ENCODE data around the gene ERLIN1. TPM values are rescaled to one million over a fixed set of nuclear protein-coding genes. Genes with fewer than 3 reads are reported as not detected.
"Not testable (repeated sequence)": the region's sequence is repeated elsewhere in the genome, so short reads cannot be mapped to it uniquely, and the experiment has no call there.

ERLIN1 gene
- total RNA-seq, 4 donors from 2014 or later, result 5.9 to 20.5 (median 12.4) TPM

DNA sequence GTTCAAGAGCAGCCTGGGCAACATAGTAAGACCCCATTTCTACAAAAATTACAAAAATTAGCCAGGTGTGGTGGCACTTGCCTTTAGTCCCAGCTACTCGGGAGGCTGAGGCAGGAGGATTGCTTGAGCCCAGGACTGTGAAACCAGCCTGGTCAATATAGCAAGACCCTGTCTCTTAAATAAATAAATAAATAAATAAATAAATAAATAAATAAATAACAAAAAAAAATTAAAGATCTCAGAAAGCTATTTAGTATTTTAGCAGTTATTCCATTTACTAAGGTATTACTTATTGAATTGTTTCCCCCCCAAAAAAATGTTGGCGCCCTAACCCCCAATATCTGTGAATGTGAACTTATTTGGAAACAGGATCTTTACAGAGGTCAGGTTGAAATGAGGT lies 53.4 kb downstream of the ERLIN1 start:
- TF ChIP-seq, protein P1, sequence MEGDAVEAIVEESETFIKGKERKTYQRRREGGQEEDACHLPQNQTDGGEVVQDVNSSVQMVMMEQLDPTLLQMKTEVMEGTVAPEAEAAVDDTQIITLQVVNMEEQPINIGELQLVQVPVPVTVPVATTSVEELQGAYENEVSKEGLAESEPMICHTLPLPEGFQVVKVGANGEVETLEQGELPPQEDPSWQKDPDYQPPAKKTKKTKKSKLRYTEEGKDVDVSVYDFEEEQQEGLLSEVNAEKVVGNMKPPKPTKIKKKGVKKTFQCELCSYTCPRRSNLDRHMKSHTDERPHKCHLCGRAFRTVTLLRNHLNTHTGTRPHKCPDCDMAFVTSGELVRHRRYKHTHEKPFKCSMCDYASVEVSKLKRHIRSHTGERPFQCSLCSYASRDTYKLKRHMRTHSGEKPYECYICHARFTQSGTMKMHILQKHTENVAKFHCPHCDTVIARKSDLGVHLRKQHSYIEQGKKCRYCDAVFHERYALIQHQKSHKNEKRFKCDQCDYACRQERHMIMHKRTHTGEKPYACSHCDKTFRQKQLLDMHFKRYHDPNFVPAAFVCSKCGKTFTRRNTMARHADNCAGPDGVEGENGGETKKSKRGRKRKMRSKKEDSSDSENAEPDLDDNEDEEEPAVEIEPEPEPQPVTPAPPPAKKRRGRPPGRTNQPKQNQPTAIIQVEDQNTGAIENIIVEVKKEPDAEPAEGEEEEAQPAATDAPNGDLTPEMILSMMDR (IDR thresholded peaks at IDR 0.05), result no peak
- TF ChIP-seq POLR2A (IDR thresholded peaks at IDR 0.05) (no peak), POLR2AphosphoS5 (IDR thresholded peaks at IDR 0.05) (no peak), EP300 (IDR thresholded peaks at IDR 0.05) (no peak)
- Histone ChIP-seq H3K4me1 (no peaks in the 10 kb centered on the region), H3K4me3 (no peak overlapping the region), H3K9me3 (peaks cover 0 to 9% (median 0%) of the 10 kb centered on the region in 3 donors), H3K27ac (no peak overlapping the region), H3K36me3 (no peaks in the 10 kb centered on the region), H3K27me3 (no peaks in the 10 kb centered on the region)
- 91% methylated on average over 2 of the region's 2 CpGs; no CpG with 5 or more reads in 1 of the 2 donors for WGBS, 2 donors (ENCODE audit: low coverage in 1 of 2)
- no peak for ATAC-seq

DNA sequence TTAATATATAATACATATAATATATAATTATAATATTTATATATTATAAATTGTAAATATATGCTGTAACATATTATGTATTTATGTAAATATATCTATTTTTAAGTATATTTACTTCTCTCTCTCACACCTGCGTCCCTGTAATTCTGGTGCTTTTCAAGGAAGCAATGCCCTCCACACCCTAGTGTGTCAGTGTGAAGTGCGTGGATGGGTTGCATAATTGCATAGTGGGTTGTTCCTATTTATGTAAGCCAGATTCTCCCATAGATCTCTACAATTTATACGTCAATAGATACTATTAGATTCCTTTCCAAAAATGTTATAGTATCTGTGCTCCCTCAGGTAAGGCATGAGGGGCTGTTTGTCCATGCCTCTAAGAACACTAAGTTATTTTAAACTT lies 54.3 kb downstream of the ERLIN1 start:
- no peak overlapping the region for H3K4me3 ChIP-seq
- no peak for ATAC-seq
- no peak for TF ChIP-seq EP300 (IDR thresholded peaks at IDR 0.05)
- TF ChIP-seq, protein P1 (IDR thresholded peaks at IDR 0.05), result no peak
- H3K27me3 ChIP-seq, result no peaks in the 10 kb centered on the region
- H3K36me3 ChIP-seq, result no peaks in the 10 kb centered on the region
- H3K9me3 ChIP-seq, result peaks cover 0 to 9% (median 0%) of the 10 kb centered on the region in 3 donors
- no peak overlapping the region for H3K27ac ChIP-seq
- 78 to 84% methylated on average over 3 of the region's 3 CpGs for WGBS, 2 donors (ENCODE audit: low coverage in 1 of 2)
- H3K4me1 ChIP-seq, result no peaks in the 10 kb centered on the region

DNA sequence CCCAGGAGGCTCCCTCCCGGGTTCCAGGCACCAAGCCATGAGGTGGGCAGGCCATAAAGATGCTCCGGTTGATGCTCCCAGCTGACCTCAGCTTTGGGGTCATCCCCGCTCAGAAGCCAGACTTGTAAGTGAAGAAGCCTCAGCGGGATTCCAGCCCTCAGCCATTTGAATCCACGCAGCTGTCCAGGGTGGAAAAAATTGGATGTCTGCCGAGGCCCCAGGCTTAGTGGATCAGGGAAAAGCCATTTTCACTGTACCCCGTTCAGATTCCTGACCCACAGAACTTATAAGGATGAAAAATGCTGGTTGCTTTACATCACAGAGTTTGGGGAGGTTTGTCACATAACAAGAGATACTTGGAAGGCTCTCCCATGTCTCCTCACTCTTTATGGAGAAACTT lies 55.0 kb downstream of the ERLIN1 start:
- WGBS, 2 donors (ENCODE audit: low coverage in 1 of 2), result 43% methylated on average over 4 of the region's 7 CpGs; no CpG with 5 or more reads in 1 of the 2 donors
- Histone ChIP-seq H3K27me3 (no peaks in the 10 kb centered on the region), H3K4me3 (no peak overlapping the region), H3K27ac (no peak overlapping the region), H3K36me3 (no peaks in the 10 kb centered on the region), H3K9me3 (peaks cover 0 to 9% (median 0%) of the 10 kb centered on the region in 3 donors), H3K4me1 (no peaks in the 10 kb centered on the region)
- no peak for TF ChIP-seq EP300 (IDR thresholded peaks at IDR 0.05)
- no peak for TF ChIP-seq POLR2A (IDR thresholded peaks at IDR 0.05)
- no peak for TF ChIP-seq POLR2AphosphoS5 (IDR thresholded peaks at IDR 0.05)
- ATAC-seq, result no peak

DNA sequence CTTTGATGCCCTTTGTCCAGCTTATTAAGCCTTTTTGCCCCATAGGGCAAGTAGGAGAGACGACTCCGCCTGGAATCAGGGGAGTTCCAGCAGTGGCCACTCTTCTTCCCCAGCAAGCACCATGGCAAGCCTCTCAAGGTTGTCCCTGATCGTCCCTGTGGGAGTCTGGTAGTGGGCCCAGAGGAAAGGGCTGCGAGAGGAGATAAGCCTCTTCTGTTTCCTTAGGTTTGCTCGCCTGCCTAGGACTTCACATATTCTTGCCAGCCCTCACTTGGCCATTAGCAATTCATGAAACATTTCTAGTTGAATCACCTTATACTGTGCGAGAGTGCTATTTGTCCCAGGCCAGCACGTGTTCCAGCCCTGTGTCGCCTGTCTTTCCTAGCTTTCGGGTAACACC lies 56.4 kb downstream of the ERLIN1 start:
- H3K9me3 ChIP-seq, result peaks cover 0 to 3% (median 0%) of the 10 kb centered on the region in 3 donors
- peak; percentile 67 for ATAC-seq
- no peak overlapping the region for H3K27ac ChIP-seq
- WGBS, 2 donors (ENCODE audit: low coverage in 1 of 2), result 62 to 87% methylated on average over 3 to 7 of the region's 9 CpGs
- no peaks in the 10 kb centered on the region for H3K36me3 ChIP-seq
- H3K4me3 ChIP-seq, result no peak overlapping the region
- no peaks in the 10 kb centered on the region for H3K27me3 ChIP-seq
- H3K4me1 ChIP-seq, result no peaks in the 10 kb centered on the region
- no peak for TF ChIP-seq EP300 (IDR thresholded peaks at IDR 0.05)
- no peak for TF ChIP-seq POLR2AphosphoS5 (IDR thresholded peaks at IDR 0.05)
- TF ChIP-seq, protein P1 (IDR thresholded peaks at IDR 0.05), result no peak
- no peak for TF ChIP-seq POLR2A (IDR thresholded peaks at IDR 0.05)

DNA sequence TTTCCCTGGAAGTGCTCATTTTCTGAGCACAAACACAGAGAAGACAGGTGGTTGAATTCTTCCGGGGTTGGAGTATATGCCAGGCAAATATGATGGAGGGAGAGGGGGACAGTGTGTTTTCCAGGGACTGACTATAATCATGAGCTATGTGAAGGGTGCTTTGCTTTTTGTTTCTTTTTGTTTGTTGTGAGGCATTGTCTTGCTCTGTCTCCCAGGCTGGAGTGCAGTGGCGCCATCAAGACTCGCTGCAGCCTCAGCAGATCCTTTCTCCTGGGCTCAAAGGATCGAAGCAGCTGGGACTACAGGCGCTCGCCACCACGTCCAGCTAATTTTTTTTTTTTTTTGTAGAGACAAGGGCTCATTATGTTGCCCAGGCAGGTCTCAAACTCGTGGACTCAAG lies 56.9 kb downstream of the ERLIN1 start:
- no peak for ATAC-seq
- Histone ChIP-seq H3K4me1 (no peaks in the 10 kb centered on the region), H3K4me3 (no peak overlapping the region), H3K27me3 (no peaks in the 10 kb centered on the region), H3K9me3 (no peaks in the 10 kb centered on the region), H3K27ac (no peak overlapping the region), H3K36me3 (no peaks in the 10 kb centered on the region)
- 56 to 73% methylated on average over 5 of the region's 8 CpGs for WGBS, 2 donors (ENCODE audit: low coverage in 1 of 2)
- TF ChIP-seq, protein P1 (IDR thresholded peaks at IDR 0.05), result no peak
- TF ChIP-seq POLR2AphosphoS5 (IDR thresholded peaks at IDR 0.05) (no peak), POLR2A (IDR thresholded peaks at IDR 0.05) (no peak), EP300 (IDR thresholded peaks at IDR 0.05) (no peak)

DNA sequence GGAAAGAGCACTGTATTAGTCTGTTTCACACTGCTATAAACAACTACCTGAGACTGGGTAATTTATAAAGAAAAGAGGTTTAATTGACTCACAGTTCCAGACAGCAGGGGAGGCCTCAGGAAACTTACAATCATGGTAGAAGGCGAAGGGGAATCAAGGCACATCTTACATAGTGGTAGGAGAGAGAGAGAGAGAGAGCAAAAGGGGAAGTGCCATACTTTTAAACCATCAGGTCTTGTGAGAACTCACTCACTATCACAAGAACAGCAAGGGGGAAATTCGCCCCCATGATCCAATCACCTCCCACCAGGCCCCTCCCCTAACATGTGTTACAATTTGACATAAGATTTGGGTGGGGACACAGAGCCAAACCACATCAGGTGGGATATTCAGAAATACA lies 60.5 kb downstream of the ERLIN1 start:
- H3K36me3 ChIP-seq, ATAC-seq: not testable (repeated sequence)

More for the DNA sequence above, 60.5 kb downstream of the ERLIN1 start:
- not testable (repeated sequence) for H3K27me3 ChIP-seq, H3K4me3 ChIP-seq, H3K27ac ChIP-seq, H3K4me1 ChIP-seq, H3K9me3 ChIP-seq
- WGBS, 2 donors (ENCODE audit: low coverage in 1 of 2), result 94 to 100% methylated on average over 1 to 2 of the region's 2 CpGs

Measured in gastroesophageal sphincter (tissue), 4 donors.